IMR-90 (cell line): ENCODE data around the gene PPP1R16B. TPM values are rescaled to one million over a fixed set of nuclear protein-coding genes. Genes with fewer than 3 reads are reported as not detected.

Source experiments
- ATAC-seq: fragments of 200-7000 bp; cut with Tn5 transposase; 2 replicates; pipeline ENCODE4 v1.9.1; 2020; ENCODE audit warnings: low read depth, mild to moderate bottlenecking, moderate library complexity
- BruUV-seq: library from RNA; stranded (reverse); fragments of 400-500 nt; replicated peaks from 2 replicates; lab custom pipeline; 2021; lab: Mats Ljungman, UMichigan
- CTCF ChIA-PET: fragments of 300-600 bp; formaldehyde crosslinking; extraction: SDS; loops from one replicate; lab custom pipeline; 2021; ENCODE audit warnings: antibody characterized with exemption; lab: Yijun Ruan, JAX
- POLR2A ChIA-PET: fragments of 300-600 bp; sonication (Branson Sonifier 250); formaldehyde crosslinking; loops from one replicate; lab custom pipeline; 2022; ENCODE audit warnings: antibody characterized with exemption; ENCODE audit not compliant: unreplicated experiment; lab: Charles Lee
- DNase-seq: peaks from one replicate; pipeline ENCODE4 v3.0.0; 2013
- H2AFZ ChIP-seq: replicated peaks from 2 replicates; pipeline ENCODE3; 2013; ENCODE audit warnings: low read length, mild to moderate bottlenecking; ENCODE audit not compliant: poor library complexity
- H2AK5ac ChIP-seq: 2 replicates; pipeline ENCODE4 v1.6.1; 2013; ENCODE audit warnings: low read depth, low read length, inconsistent platforms
- H2AK9ac ChIP-seq: replicated peaks from 2 replicates; pipeline ENCODE3; 2013; ENCODE audit warnings: mild to moderate bottlenecking, low read depth, low read length, moderate library complexity; ENCODE audit not compliant: poor library complexity
- H2BK120ac ChIP-seq: 2 replicates; pipeline ENCODE4 v1.6.1; 2013; ENCODE audit warnings: low read depth, low read length, inconsistent platforms
- H2BK15ac ChIP-seq: 3 replicates; pipeline ENCODE4 v1.6.1; 2013; ENCODE audit warnings: low read depth, low read length, inconsistent platforms
- H2BK20ac ChIP-seq: 2 replicates; pipeline ENCODE4 v1.6.1; 2013; ENCODE audit warnings: low read depth, mild to moderate bottlenecking, inconsistent platforms, low read length, moderate library complexity
- H2BK5ac ChIP-seq: 2 replicates; pipeline ENCODE4 v1.6.1; 2013; ENCODE audit warnings: mild to moderate bottlenecking, low read depth, low read length, inconsistent platforms; ENCODE audit not compliant: poor library complexity, severe bottlenecking
- H3K14ac ChIP-seq: replicated peaks from 2 replicates; pipeline ENCODE4 v1.6.1; 2013; ENCODE audit warnings: low read depth, low read length, inconsistent platforms
- H3K18ac ChIP-seq: 2 replicates; pipeline ENCODE4 v1.6.1; 2013; ENCODE audit warnings: low read depth, low read length, control low read depth
- H3K23ac ChIP-seq: 2 replicates; pipeline ENCODE4 v1.6.1; 2013; ENCODE audit warnings: low read depth, low read length, inconsistent platforms
- H3K27ac ChIP-seq: 2 replicates; pipeline ENCODE4 v1.5.1; 2013; ENCODE audit warnings: mild to moderate bottlenecking, control low read depth, low read length; ENCODE audit not compliant: insufficient read depth
- H3K27me3 ChIP-seq: 2 replicates; pipeline ENCODE4 v1.6.1; 2013; ENCODE audit warnings: low read length; ENCODE audit not compliant: control insufficient read depth, insufficient read depth
- H3K36me3 ChIP-seq: 2 replicates; pipeline ENCODE4 v1.6.1; 2013; ENCODE audit warnings: low read length, mixed read lengths; ENCODE audit not compliant: control insufficient read depth, insufficient read depth
- H3K4ac ChIP-seq: 2 replicates; pipeline ENCODE4 v1.6.1; 2013; ENCODE audit warnings: low read depth, low read length, inconsistent platforms
- H3K4me1 ChIP-seq: 2 replicates; pipeline ENCODE4 v1.6.1; 2013; ENCODE audit warnings: low read length, mixed read lengths; ENCODE audit not compliant: control insufficient read depth, insufficient read depth
- H3K4me2 ChIP-seq: 2 replicates; pipeline ENCODE4 v1.6.1; 2013; ENCODE audit warnings: low read depth, mild to moderate bottlenecking, control low read depth, low read length, moderate library complexity
- H3K4me3 ChIP-seq: 2 replicates; pipeline ENCODE4 v1.5.1; 2013; ENCODE audit warnings: low read depth, mild to moderate bottlenecking, control low read depth, low read length, moderate library complexity; ENCODE audit not compliant: insufficient read depth
- H3K56ac ChIP-seq: 2 replicates; pipeline ENCODE4 v1.6.1; 2013; ENCODE audit warnings: low read length, inconsistent platforms; ENCODE audit not compliant: insufficient read depth; ENCODE audit errors: extremely low read depth
- H3K79me1 ChIP-seq, 2 experiments: 2 replicates each; pipeline ENCODE4 v1.6.1; 2013; ENCODE audit warnings: low read length in 2 of 2, inconsistent platforms in 1 of 2, low read depth in 1 of 2
- H3K9ac ChIP-seq: 2 replicates; pipeline ENCODE4 v1.6.1; 2013; ENCODE audit warnings: low read depth, low read length, control low read depth
- H3K9me1 ChIP-seq: 2 replicates; pipeline ENCODE4 v1.6.1; 2013; ENCODE audit warnings: low read length, inconsistent platforms; ENCODE audit not compliant: insufficient read depth
- H3K9me3 ChIP-seq: 2 replicates; pipeline ENCODE4 v1.6.1; 2013; ENCODE audit warnings: low read length; ENCODE audit not compliant: control insufficient read depth, insufficient read depth
- H4K20me1 ChIP-seq: 2 replicates; pipeline ENCODE4 v1.6.1; 2013; ENCODE audit warnings: low read length, inconsistent platforms; ENCODE audit not compliant: insufficient read depth
- H4K5ac ChIP-seq: 2 replicates; pipeline ENCODE4 v1.6.1; 2013; ENCODE audit warnings: mild to moderate bottlenecking, low read depth, low read length, control low read depth
- H4K8ac ChIP-seq, 2 experiments: 2 replicates each; pipeline ENCODE4 v1.6.1; 2013; ENCODE audit warnings: low read depth in 2 of 2, low read length in 2 of 2, control low read depth in 1 of 2, inconsistent platforms in 1 of 2
- H4K91ac ChIP-seq: 2 replicates; pipeline ENCODE4 v1.6.1; 2013; ENCODE audit warnings: low read depth, low read length, inconsistent platforms; ENCODE audit not compliant: insufficient read depth
- BHLHE40 ChIP-seq: fragments of 150-350 bp; IDR thresholded peaks from 2 replicates; pipeline ENCODE4 v1.6.1; 2016; ENCODE audit warnings: mild to moderate bottlenecking, low read depth, low read length
- CEBPB ChIP-seq: IDR thresholded peaks from 2 replicates; pipeline ENCODE4 v1.6.1; 2012; ENCODE audit warnings: low read depth, low read length, improper control_type of control experiment
- CHD1 ChIP-seq: IDR thresholded peaks from 2 replicates; pipeline ENCODE4 v1.6.1; 2012; ENCODE audit warnings: low read depth, low read length, improper control_type of control experiment
- CTCF ChIP-seq: conservative IDR thresholded peaks from 2 replicates; pipeline ENCODE4 v1.5.1; 2012; ENCODE audit warnings: mild to moderate bottlenecking, low read depth, low read length, improper control_type of control experiment
- ELK1 ChIP-seq: fragments of 150-350 bp; IDR thresholded peaks from 2 replicates; pipeline ENCODE4 v1.6.1; 2016; ENCODE audit warnings: low read depth, mild to moderate bottlenecking, low read length, moderate library complexity, borderline replicate concordance
- FOS ChIP-seq: fragments of 150-350 bp; IDR thresholded peaks from 2 replicates; pipeline ENCODE4 v1.6.1; 2016; ENCODE audit warnings: low read depth, low read length
- MAFK ChIP-seq: IDR thresholded peaks from 2 replicates; pipeline ENCODE4 v1.6.1; 2012; ENCODE audit warnings: low read depth, low read length, improper control_type of control experiment
- MAZ ChIP-seq: IDR thresholded peaks from 2 replicates; pipeline ENCODE4 v1.6.1; 2012; ENCODE audit warnings: low read depth, mild to moderate bottlenecking, low read length, improper control_type of control experiment, moderate library complexity, borderline replicate concordance
- MXI1 ChIP-seq: IDR thresholded peaks from 2 replicates; pipeline ENCODE4 v1.6.1; 2012; ENCODE audit warnings: low read depth, mild to moderate bottlenecking, low read length, moderate library complexity, borderline replicate concordance
- NFE2L2 ChIP-seq: fragments of 150-350 bp; IDR thresholded peaks from 2 replicates; pipeline ENCODE4 v1.6.1; 2016; ENCODE audit warnings: low read depth, mild to moderate bottlenecking, low read length
- POLR2A ChIP-seq: IDR thresholded peaks from 2 replicates; pipeline ENCODE4 v1.6.1; 2012; ENCODE audit warnings: mild to moderate bottlenecking, low read depth, low read length
- RFX5 ChIP-seq: IDR thresholded peaks from 2 replicates; pipeline ENCODE4 v1.8.0; 2012; ENCODE audit warnings: low read depth, mild to moderate bottlenecking, low read length, moderate library complexity
- SMC3 ChIP-seq: fragments of 150-350 bp; IDR thresholded peaks from 2 replicates; pipeline ENCODE4 v1.6.1; 2016; ENCODE audit warnings: low read depth, mild to moderate bottlenecking, antibody characterized with exemption, low read length, moderate library complexity
- USF2 ChIP-seq: fragments of 150-350 bp; IDR thresholded peaks from 2 replicates; pipeline ENCODE4 v1.6.1; 2017; ENCODE audit warnings: mild to moderate bottlenecking, antibody characterized with exemption, low read length, low read depth
- WGBS, 2 experiments: methylation state at CpG; one replicate each; pipeline versions ENCODE4 v1.1.5 to v1.1.7; 2013; ENCODE audit warnings: missing lambda C conversion rate in 2 of 2; ENCODE audit not compliant: insufficient read length in 1 of 2; ENCODE audit errors: extremely low coverage in 2 of 2; 5-methylcytosine and 5-hydroxymethylcytosine counted together
- dilution Hi-C: fragments of 300-500 bp; cut with HindIII; formaldehyde crosslinking; loops from one replicate; pipeline ENCODE4 v1.14.3; 2018; ENCODE audit warnings: low sequenced_read_pairs; ENCODE audit not compliant: unreplicated experiment
- in situ Hi-C: fragments of 300-500 bp; cut with MboI; formaldehyde crosslinking; loops from 3 replicates; pipeline ENCODE4 v1.14.3; 2019; ENCODE audit warnings: low sequenced_read_pairs, inconsistent platforms, mixed read lengths
- intact Hi-C: fragments of 100-400 bp; cut with micrococcal nuclease; formaldehyde crosslinking; loops from 2 replicates; pipeline ENCODE4 v1.10.0; 2022
- polyA plus RNA-seq, 3 experiments: library from polyadenylated mRNA; depleted of rRNA; stranded (reverse); fragments of >200 nt; gene quantifications; 2 replicates each; pipeline ENCODE4 v1.2.3, GENCODE V29; 2012; ENCODE audit warnings: low replicate concordance in 1 of 3
- total RNA-seq: library from RNA; depleted of rRNA; stranded (reverse); fragments of >200 nt; gene quantifications from 2 replicates; pipeline ENCODE4 v1.2.3, GENCODE V29; 2012

The PPP1R16B gene
- total and polyA plus RNA-seq, 2 of the 4 experiments (the other 2 are of a cell fraction): not detected

GRCh38 chr20:38883081-38883980 is 77.8 kb downstream of the PPP1R16B start:
- Histone ChIP-seq H3K14ac (no peak overlapping the region), H3K4me2 (no peak overlapping the region), H3K36me3 (no peaks in the 10 kb centered on the region), H4K8ac (no peak overlapping the region), H3K9ac (no peak overlapping the region), H3K9me1 (no peaks in the 10 kb centered on the region), H2BK120ac (no peak overlapping the region), H3K4me3 (no peak overlapping the region), H3K9me3 (no peaks in the 10 kb centered on the region), H3K18ac (no peak overlapping the region), H2BK15ac (no peak overlapping the region), H4K20me1 (no peaks in the 10 kb centered on the region; the same call in 1 of the 2 replicates), H3K56ac (no peak overlapping the region), H2BK20ac (no peak overlapping the region), H2AFZ (peak overlapping the region; percentile 32), H3K4ac (no peak overlapping the region), H3K27me3 (peaks cover 12% of the 10 kb centered on the region), H2AK5ac (no peak overlapping the region), H3K27ac (no peak overlapping the region), H3K4me1 (no peaks in the 10 kb centered on the region), H4K5ac (no peak overlapping the region), H2AK9ac (no peak overlapping the region), H2BK5ac (no peak overlapping the region), H4K91ac (no peak overlapping the region), H3K79me1 (no peaks in the 10 kb centered on the region), H3K23ac (no peak overlapping the region)
- DNase-seq (peak; percentile 2), ATAC-seq (no peak)
- POLR2A ChIA-PET: no interaction called here
- in situ Hi-C loops (no loop called here), intact Hi-C loops (no loop called here), dilution Hi-C loops (no loop called here)
- 57% methylated on average over 2 of the region's 20 CpGs; no CpG with 5 or more reads in 1 of the 2 experiments for WGBS, 2 experiments
- CTCF ChIA-PET: interaction anchor here (0.6 to 1.0 kb wide), 2 partner anchors 28 to 165 kb away, joined by 3 read pairs; no protein-coding TSS in a partner anchor
- BruUV-seq: no TSS peak
- TF ChIP-seq CHD1 (no peak), MAZ (no peak), RFX5 (no peak), MXI1 (no peak), POLR2A (no peak), MAFK (no peak), BHLHE40 (no peak), FOS (no peak), ELK1 (no peak), CEBPB (no peak), NFE2L2 (no peak), USF2 (no peak), SMC3 (no peak), CTCF (no peak)
